ENCODE measurements around the gene MAP3K14.

MAP3K14 gene

GRCh38 chr17:45231481-45232116 is 85.2 kb downstream of the MAP3K14 start:
- no peak for DNase-seq

- DNase-seq, result no peak
Observed at GRCh38 chr17:45230787-45231480, 85.9 kb downstream of the MAP3K14 start.

- DNase-seq, result no peak
Observed at GRCh38 chr17:45230410-45230786, 86.4 kb downstream of the MAP3K14 start.

GRCh38 chr17:45229681-45230409 is 87.0 kb downstream of the MAP3K14 start:
- DNase-seq, result no peak

- DNase-seq, result peak; percentile 84
Observed at GRCh38 chr17:45228763-45229539, 87.9 kb downstream of the MAP3K14 start.

GRCh38 chr17:45227926-45228762 is 88.7 kb downstream of the MAP3K14 start:
- no peak for DNase-seq

- no peak for DNase-seq
Observed at GRCh38 chr17:45227101-45227925, 89.5 kb downstream of the MAP3K14 start.

- no peak for DNase-seq
Observed at GRCh38 chr17:45226576-45226975, 90.2 kb downstream of the MAP3K14 start.

GRCh38 chr17:45225964-45226530 is 90.8 kb downstream of the MAP3K14 start:
- peak; percentile 94 for DNase-seq

GRCh38 chr17:45225051-45225700 is 91.6 kb downstream of the MAP3K14 start:
- peak; percentile 50 for DNase-seq

- no peak for DNase-seq
Observed at GRCh38 chr17:45224671-45225050, 92.2 kb downstream of the MAP3K14 start.

GRCh38 chr17:45223539-45224528 is 93.0 kb downstream of the MAP3K14 start:
- DNase-seq, result no peak

GRCh38 chr17:45222996-45223538 is 93.8 kb downstream of the MAP3K14 start:
- DNase-seq, result no peak

- no peak for DNase-seq
Observed at GRCh38 chr17:45222289-45222995, 94.4 kb downstream of the MAP3K14 start.

GRCh38 chr17:45222014-45222288 is 94.9 kb downstream of the MAP3K14 start:
- no peak for DNase-seq

GRCh38 chr17:45221081-45222013 is 95.5 kb downstream of the MAP3K14 start, which contains the start of gene FMNL1:
FMNL1 (plus strand) TSS chr17:45221885; CDS start chr17:45222125, 240 bp downstream.
- peak; percentile 61 for DNase-seq

GRCh38 chr17:45220079-45220478 is 96.7 kb downstream of the MAP3K14 start:
- no peak for DNase-seq
